Sigmoid colon (tissue), 3 donors: ENCODE results near the gene ZBTB7C.

Experiments
- CTCF ChIP-seq, 4 experiments: fragments of 450-650 bp in 3 of 4; fragments of 200-600 bp in 1 of 4; IDR thresholded peaks; one replicate each; pipeline ENCODE4 v1.5.1; 2016 to 2019; ENCODE audit warnings: antibody characterized with exemption in 4 of 4, mild to moderate bottlenecking in 3 of 4, moderate library complexity in 2 of 4
- POLR2A ChIP-seq, 2 donors: fragments of 450-650 bp; IDR thresholded peaks; one replicate each; pipeline ENCODE4 v1.6.1; 2016; ENCODE audit warnings: antibody characterized with exemption in 2 of 2, mild to moderate bottlenecking in 2 of 2, moderate library complexity in 2 of 2

DNA sequence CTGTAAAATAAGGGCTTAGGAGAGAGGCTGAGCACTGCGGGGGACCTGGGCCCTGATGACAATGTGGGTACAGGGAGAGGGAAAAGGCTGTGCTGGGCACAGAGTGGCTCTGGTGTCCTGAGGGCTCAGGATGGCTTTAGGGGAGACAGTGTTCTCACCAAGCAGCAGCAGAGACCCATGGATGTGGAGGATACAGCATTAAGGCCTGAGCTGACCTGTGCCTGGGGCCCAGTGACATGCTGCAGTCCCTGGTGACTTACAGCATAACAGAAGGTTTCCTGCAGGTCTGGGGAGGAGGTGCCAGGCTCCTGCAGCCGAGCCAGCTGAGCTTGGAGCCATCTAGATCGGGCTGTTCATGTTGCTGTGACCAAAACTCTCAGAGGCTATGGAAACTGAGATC, 287.4 kb downstream of the ZBTB7C start:
- TF ChIP-seq CTCF (IDR thresholded peaks at IDR 0.05): no peak
- TF ChIP-seq POLR2A (IDR thresholded peaks at IDR 0.05): no peak
